SK-N-SH treated with all-trans-retinoic acid at 6 μM for 48 hours (cell line): ENCODE data around the gene FRAT2.

Source experiments
- ARNTL ChIP-seq: fragments of 450-650 bp; formaldehyde crosslinking; IDR thresholded peaks from 2 replicates; pipeline ENCODE4 v1.5.0; 2020; ENCODE audit warnings: low read depth, mild to moderate bottlenecking, moderate library complexity, borderline replicate concordance
- BACH2 ChIP-seq: fragments of 250-450 bp; sonication (Bioruptor Pico); IDR thresholded peaks from 2 replicates; pipeline ENCODE4 v1.9.0; 2021; ENCODE audit warnings: mild to moderate bottlenecking, borderline replicate concordance
- CSDC2 ChIP-seq: fragments of 250-450 bp; sonication (Bioruptor Pico); IDR thresholded peaks from 2 replicates; pipeline ENCODE4 v1.5.0; 2020; ENCODE audit warnings: mild to moderate bottlenecking, moderate library complexity
- PPARA ChIP-seq: fragments of 250-450 bp; sonication (Bioruptor Pico); IDR thresholded peaks from 2 replicates; pipeline ENCODE4 v1.5.0; 2020; ENCODE audit warnings: mild to moderate bottlenecking, borderline replicate concordance
- RARB ChIP-seq: fragments of 250-450 bp; sonication (Bioruptor Pico); IDR thresholded peaks from 2 replicates; pipeline ENCODE4 v1.8.0; 2021; ENCODE audit warnings: mild to moderate bottlenecking, moderate library complexity
- TCF4 ChIP-seq: fragments of 250-450 bp; sonication (Bioruptor Pico); IDR thresholded peaks from 2 replicates; pipeline ENCODE4 v1.8.0; 2021; ENCODE audit warnings: mild to moderate bottlenecking, moderate library complexity, borderline replicate concordance
- ZFP3 ChIP-seq: fragments of 250-450 bp; sonication (Bioruptor Pico); IDR thresholded peaks from 2 replicates; pipeline ENCODE4 v1.5.0; 2020; ENCODE audit warnings: mild to moderate bottlenecking, moderate library complexity
- ZFP30 ChIP-seq: fragments of 450-650 bp; formaldehyde crosslinking; IDR thresholded peaks from 2 replicates; pipeline ENCODE4 v1.5.0; 2022; ENCODE audit warnings: mild to moderate bottlenecking, moderate library complexity
- ZNF70 ChIP-seq: fragments of 450-650 bp; formaldehyde crosslinking; IDR thresholded peaks from 2 replicates; pipeline ENCODE4 v1.5.0; 2020; ENCODE audit warnings: mild to moderate bottlenecking, moderate library complexity
- ZNF8 ChIP-seq: fragments of 450-650 bp; formaldehyde crosslinking; IDR thresholded peaks from 2 replicates; pipeline ENCODE4 v1.5.0; 2020; ENCODE audit warnings: mild to moderate bottlenecking, moderate library complexity
- TF ChIP-seq, protein P1 (sequence below): fragments of 250-450 bp; sonication (Bioruptor Pico); IDR thresholded peaks from 2 replicates; pipeline ENCODE4 v1.5.1; 2020; ENCODE audit warnings: low read depth, mild to moderate bottlenecking, moderate library complexity
- TF ChIP-seq, protein P2 (sequence below): fragments of 250-450 bp; sonication (Bioruptor Pico); IDR thresholded peaks from 2 replicates; pipeline ENCODE4 v1.5.0; 2020; ENCODE audit warnings: mild to moderate bottlenecking, moderate library complexity
- TF ChIP-seq, protein P3 (sequence below): fragments of 250-450 bp; sonication (Bioruptor Pico); IDR thresholded peaks from 2 replicates; pipeline ENCODE4 v1.8.0; 2020; ENCODE audit warnings: mild to moderate bottlenecking, moderate library complexity, borderline replicate concordance

DNA sequence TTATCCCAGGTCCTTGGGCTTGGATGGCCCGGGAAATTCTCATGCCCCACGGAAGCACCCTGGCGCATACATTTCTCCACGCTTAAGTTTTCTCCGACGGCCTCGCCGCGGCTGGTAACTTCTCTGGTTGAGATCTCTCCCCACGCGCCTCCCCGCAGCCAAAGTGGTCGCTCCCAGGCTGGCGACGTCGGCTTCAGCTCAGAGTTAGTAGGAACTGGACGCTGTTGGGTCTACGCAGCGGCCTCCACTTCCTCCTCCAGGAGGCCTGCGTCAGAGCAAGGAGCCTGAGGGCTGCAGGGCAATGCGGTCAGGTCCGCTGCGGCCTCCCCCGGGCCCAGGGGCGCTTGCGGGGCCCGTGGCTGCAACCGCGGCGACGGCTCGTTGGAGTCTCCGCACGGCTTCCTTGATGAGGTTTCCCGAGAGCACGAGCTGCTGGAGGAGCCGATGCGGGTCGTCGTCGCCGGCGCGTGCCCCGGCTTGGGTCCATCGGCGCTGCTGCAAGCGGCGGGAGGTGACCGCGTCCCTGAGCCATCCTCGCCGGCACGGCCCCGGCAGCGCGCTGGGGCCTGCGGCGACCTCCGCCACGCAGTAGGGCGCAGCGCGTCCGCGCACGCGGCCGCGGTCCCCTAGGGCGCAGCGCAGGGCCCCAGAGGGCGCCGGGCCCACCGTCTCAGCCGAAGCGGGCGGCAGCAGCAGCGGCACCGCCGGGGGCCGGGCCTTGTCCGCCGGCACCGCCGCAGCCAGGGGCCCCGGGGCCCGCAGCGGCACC, 744 bp downstream of the FRAT2 start:
- TF ChIP-seq, protein P1, sequence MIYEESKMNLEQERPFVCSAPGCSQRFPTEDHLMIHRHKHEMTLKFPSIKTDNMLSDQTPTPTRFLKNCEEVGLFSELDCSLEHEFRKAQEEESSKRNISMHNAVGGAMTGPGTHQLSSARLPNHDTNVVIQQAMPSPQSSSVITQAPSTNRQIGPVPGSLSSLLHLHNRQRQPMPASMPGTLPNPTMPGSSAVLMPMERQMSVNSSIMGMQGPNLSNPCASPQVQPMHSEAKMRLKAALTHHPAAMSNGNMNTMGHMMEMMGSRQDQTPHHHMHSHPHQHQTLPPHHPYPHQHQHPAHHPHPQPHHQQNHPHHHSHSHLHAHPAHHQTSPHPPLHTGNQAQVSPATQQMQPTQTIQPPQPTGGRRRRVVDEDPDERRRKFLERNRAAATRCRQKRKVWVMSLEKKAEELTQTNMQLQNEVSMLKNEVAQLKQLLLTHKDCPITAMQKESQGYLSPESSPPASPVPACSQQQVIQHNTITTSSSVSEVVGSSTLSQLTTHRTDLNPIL (CRISPR knock-in tag) = no peak
- no peak for TF ChIP-seq ZFP3 (CRISPR knock-in tag)
- TF ChIP-seq ZNF70 (CRISPR knock-in tag) = no peak
- TF ChIP-seq ARNTL (CRISPR knock-in tag) = no peak
- TF ChIP-seq RARB (CRISPR knock-in tag) = no peak
- TF ChIP-seq, protein P2, sequence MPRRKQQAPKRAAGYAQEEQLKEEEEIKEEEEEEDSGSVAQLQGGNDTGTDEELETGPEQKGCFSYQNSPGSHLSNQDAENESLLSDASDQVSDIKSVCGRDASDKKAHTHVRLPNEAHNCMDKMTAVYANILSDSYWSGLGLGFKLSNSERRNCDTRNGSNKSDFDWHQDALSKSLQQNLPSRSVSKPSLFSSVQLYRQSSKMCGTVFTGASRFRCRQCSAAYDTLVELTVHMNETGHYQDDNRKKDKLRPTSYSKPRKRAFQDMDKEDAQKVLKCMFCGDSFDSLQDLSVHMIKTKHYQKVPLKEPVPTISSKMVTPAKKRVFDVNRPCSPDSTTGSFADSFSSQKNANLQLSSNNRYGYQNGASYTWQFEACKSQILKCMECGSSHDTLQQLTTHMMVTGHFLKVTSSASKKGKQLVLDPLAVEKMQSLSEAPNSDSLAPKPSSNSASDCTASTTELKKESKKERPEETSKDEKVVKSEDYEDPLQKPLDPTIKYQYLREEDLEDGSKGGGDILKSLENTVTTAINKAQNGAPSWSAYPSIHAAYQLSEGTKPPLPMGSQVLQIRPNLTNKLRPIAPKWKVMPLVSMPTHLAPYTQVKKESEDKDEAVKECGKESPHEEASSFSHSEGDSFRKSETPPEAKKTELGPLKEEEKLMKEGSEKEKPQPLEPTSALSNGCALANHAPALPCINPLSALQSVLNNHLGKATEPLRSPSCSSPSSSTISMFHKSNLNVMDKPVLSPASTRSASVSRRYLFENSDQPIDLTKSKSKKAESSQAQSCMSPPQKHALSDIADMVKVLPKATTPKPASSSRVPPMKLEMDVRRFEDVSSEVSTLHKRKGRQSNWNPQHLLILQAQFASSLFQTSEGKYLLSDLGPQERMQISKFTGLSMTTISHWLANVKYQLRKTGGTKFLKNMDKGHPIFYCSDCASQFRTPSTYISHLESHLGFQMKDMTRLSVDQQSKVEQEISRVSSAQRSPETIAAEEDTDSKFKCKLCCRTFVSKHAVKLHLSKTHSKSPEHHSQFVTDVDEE = no peak
- TF ChIP-seq, protein P3, sequence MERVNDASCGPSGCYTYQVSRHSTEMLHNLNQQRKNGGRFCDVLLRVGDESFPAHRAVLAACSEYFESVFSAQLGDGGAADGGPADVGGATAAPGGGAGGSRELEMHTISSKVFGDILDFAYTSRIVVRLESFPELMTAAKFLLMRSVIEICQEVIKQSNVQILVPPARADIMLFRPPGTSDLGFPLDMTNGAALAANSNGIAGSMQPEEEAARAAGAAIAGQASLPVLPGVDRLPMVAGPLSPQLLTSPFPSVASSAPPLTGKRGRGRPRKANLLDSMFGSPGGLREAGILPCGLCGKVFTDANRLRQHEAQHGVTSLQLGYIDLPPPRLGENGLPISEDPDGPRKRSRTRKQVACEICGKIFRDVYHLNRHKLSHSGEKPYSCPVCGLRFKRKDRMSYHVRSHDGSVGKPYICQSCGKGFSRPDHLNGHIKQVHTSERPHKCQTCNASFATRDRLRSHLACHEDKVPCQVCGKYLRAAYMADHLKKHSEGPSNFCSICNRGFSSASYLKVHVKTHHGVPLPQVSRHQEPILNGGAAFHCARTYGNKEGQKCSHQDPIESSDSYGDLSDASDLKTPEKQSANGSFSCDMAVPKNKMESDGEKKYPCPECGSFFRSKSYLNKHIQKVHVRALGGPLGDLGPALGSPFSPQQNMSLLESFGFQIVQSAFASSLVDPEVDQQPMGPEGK (CRISPR knock-in tag) = no peak
- TF ChIP-seq ZNF8 (CRISPR knock-in tag) = no peak
- no peak for TF ChIP-seq TCF4 (CRISPR knock-in tag)
- TF ChIP-seq PPARA (CRISPR knock-in tag) = no peak
- no peak for TF ChIP-seq CSDC2 (CRISPR knock-in tag)
- TF ChIP-seq ZFP30 = no peak
- no peak for TF ChIP-seq BACH2 (CRISPR knock-in tag)
